Neuronal stem cell (in vitro differentiated cells): ENCODE measurements around the gene SLC46A3.

ENCODE experiments used
- DNase-seq: peaks from one replicate; pipeline ENCODE4 v3.0.0-alpha.2; 2013; ENCODE audit warnings: low spot score
- H2AFZ ChIP-seq: one replicate; pipeline ENCODE4 v1.6.1; 2013; ENCODE audit warnings: mild to moderate bottlenecking, low read length, inconsistent platforms
- H2AK5ac ChIP-seq: 2 replicates; pipeline ENCODE4 v1.6.1; 2013; ENCODE audit warnings: low read depth, mild to moderate bottlenecking, inconsistent platforms, low read length, moderate library complexity, mixed read lengths
- H2BK120ac ChIP-seq: 2 replicates; pipeline ENCODE4 v1.6.1; 2013; ENCODE audit warnings: low read depth, mild to moderate bottlenecking, inconsistent platforms, low read length, moderate library complexity, mixed read lengths
- H2BK12ac ChIP-seq: one replicate; pipeline ENCODE4 v1.6.1; 2013; ENCODE audit warnings: low read length, inconsistent platforms
- H2BK15ac ChIP-seq: 2 replicates; pipeline ENCODE4 v1.6.1; 2013; ENCODE audit warnings: mild to moderate bottlenecking, low read length, inconsistent platforms, mixed read lengths
- H2BK5ac ChIP-seq: one replicate; pipeline ENCODE4 v1.6.1; 2013; ENCODE audit warnings: inconsistent platforms, mild to moderate bottlenecking, low read length, moderate library complexity
- H3K14ac ChIP-seq: one replicate; pipeline ENCODE4 v1.6.1; 2013; ENCODE audit warnings: low read length, inconsistent platforms
- H3K18ac ChIP-seq: 2 replicates; pipeline ENCODE4 v1.6.1; 2013; ENCODE audit warnings: low read length, inconsistent platforms
- H3K23ac ChIP-seq: 2 replicates; pipeline ENCODE4 v1.6.1; 2013; ENCODE audit warnings: low read depth, mild to moderate bottlenecking, mixed read lengths, low read length, inconsistent platforms; ENCODE audit not compliant: poor library complexity
- H3K27ac ChIP-seq: replicated peaks from 3 replicates; pipeline ENCODE4 v1.5.1; 2013; ENCODE audit warnings: low read length, inconsistent platforms
- H3K27me3 ChIP-seq, 3 experiments: 2 replicates each; pipeline ENCODE4 v1.6.1; 2013; ENCODE audit warnings: low read length in 3 of 3, mild to moderate bottlenecking in 2 of 3, inconsistent platforms in 1 of 3, low read depth in 1 of 3, mixed read lengths in 1 of 3, moderate library complexity in 1 of 3; ENCODE audit not compliant: control insufficient read depth in 3 of 3, insufficient read depth in 3 of 3
- H3K36me3 ChIP-seq, 2 donors: replicated peaks in 1 of 2; 2 replicates each; pipeline ENCODE4 v1.6.1; 2013; ENCODE audit warnings: low read length in 2 of 2; ENCODE audit not compliant: control insufficient read depth in 2 of 2, insufficient read depth in 2 of 2
- H3K4ac ChIP-seq: 2 replicates; pipeline ENCODE4 v1.6.1; 2013; ENCODE audit warnings: inconsistent platforms, mild to moderate bottlenecking, low read length, moderate library complexity
- H3K4me1 ChIP-seq, 2 donors: 1 replicate in 1 of 2; 2 replicates in 1 of 2; pipeline ENCODE4 v1.6.1; 2013; ENCODE audit warnings: low read length in 2 of 2, low read depth in 1 of 2; ENCODE audit not compliant: control insufficient read depth in 2 of 2, insufficient read depth in 1 of 2
- H3K4me2 ChIP-seq: one replicate; pipeline ENCODE4 v1.6.1; 2013; ENCODE audit warnings: mild to moderate bottlenecking, low read length, inconsistent platforms; ENCODE audit not compliant: insufficient read depth, poor library complexity, severe bottlenecking
- H3K4me3 ChIP-seq, 2 donors: 2 replicates each; pipeline ENCODE4 v1.5.1; 2013; ENCODE audit warnings: low read length in 2 of 2, mild to moderate bottlenecking in 2 of 2, inconsistent platforms in 1 of 2, moderate library complexity in 1 of 2
- H3K79me1 ChIP-seq: one replicate; pipeline ENCODE4 v1.6.1; 2013; ENCODE audit warnings: low read depth, mild to moderate bottlenecking, inconsistent platforms, low read length, moderate library complexity
- H3K9ac ChIP-seq: one replicate; pipeline ENCODE4 v1.6.1; 2013; ENCODE audit warnings: mild to moderate bottlenecking, low read depth, low read length, inconsistent platforms; ENCODE audit not compliant: poor library complexity
- H3K9me3 ChIP-seq, 2 donors: replicated peaks in 1 of 2; 2 replicates each; pipeline versions ENCODE3 to v1.6.1; 2013; ENCODE audit warnings: low read length in 2 of 2, mild to moderate bottlenecking in 2 of 2, inconsistent platforms in 1 of 2, low read depth in 1 of 2, mixed read lengths in 1 of 2, moderate library complexity in 1 of 2; ENCODE audit not compliant: control insufficient read depth in 2 of 2, insufficient read depth in 1 of 2
- H4K8ac ChIP-seq: one replicate; pipeline ENCODE4 v1.6.1; 2013; ENCODE audit warnings: low read depth, mild to moderate bottlenecking, inconsistent platforms, low read length, moderate library complexity
- H4K91ac ChIP-seq: one replicate; pipeline ENCODE4 v1.6.1; 2013; ENCODE audit warnings: low read length, low read depth, mild to moderate bottlenecking, inconsistent platforms; ENCODE audit not compliant: poor library complexity
- WGBS, 2 donors: extraction: QIAGEN DNeasy Blood & Tissue Kit; methylation state at CpG; one replicate each; pipeline ENCODE4 v1.1.7; 2013; ENCODE audit warnings: missing lambda C conversion rate in 2 of 2, mixed read lengths in 1 of 2; ENCODE audit not compliant: insufficient read length in 2 of 2, insufficient replicate concordance in 1 of 2; ENCODE audit errors: extremely low coverage in 2 of 2; 5-methylcytosine and 5-hydroxymethylcytosine counted together

The SLC46A3 gene

DNA sequence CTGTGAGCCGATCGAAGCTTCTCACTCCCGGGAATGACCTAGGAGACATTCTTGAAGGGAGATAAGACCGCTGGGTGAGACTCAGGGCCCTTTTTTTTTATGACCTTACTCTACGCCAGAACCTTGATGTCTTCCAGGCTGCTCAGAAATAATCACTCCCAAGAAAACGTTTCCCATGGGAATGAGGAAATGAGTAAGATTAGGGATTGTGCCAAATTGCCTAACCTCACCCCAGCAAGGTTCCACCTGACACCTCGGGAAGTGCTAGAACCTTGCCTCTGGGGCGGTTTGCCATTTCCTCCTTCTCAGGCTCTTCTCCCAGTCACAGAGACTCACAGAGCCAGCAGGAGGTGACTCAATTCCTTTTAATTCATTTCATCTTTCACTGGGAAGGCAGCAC is 2.3 kb downstream of the SLC46A3 start:
- H3K14ac ChIP-seq: no peak overlapping the region
- H3K36me3 ChIP-seq: no peaks in the 10 kb centered on the region
- H3K27ac ChIP-seq: no peak overlapping the region
- H3K4ac ChIP-seq: no peak overlapping the region
- H3K4me2 ChIP-seq: no peak overlapping the region
- no peak overlapping the region for H3K9ac ChIP-seq
- no peak overlapping the region for H4K91ac ChIP-seq
- H3K18ac ChIP-seq: no peak overlapping the region
- H2BK15ac ChIP-seq: no peak overlapping the region
- no peak overlapping the region for H3K4me3 ChIP-seq
- no peak overlapping the region for H2AK5ac ChIP-seq
- H3K9me3 ChIP-seq: no peaks in the 10 kb centered on the region
- H3K4me1 ChIP-seq: peaks cover 0 to 1% of the 10 kb centered on the region in 2 donors
- no peak overlapping the region for H3K23ac ChIP-seq
- H3K79me1 ChIP-seq: no peaks in the 10 kb centered on the region
- no peak overlapping the region for H4K8ac ChIP-seq
- DNase-seq: no peak
- no peak overlapping the region for H2BK120ac ChIP-seq
- no peak overlapping the region for H2BK12ac ChIP-seq
- H2AFZ ChIP-seq: no peak overlapping the region
- H2BK5ac ChIP-seq: no peak overlapping the region
- peaks cover 0 to 43% (median 19%) of the 10 kb centered on the region in 3 experiments for H3K27me3 ChIP-seq
- no CpG with 5 or more reads among the region's 8 CpGs for WGBS, 2 donors

DNA sequence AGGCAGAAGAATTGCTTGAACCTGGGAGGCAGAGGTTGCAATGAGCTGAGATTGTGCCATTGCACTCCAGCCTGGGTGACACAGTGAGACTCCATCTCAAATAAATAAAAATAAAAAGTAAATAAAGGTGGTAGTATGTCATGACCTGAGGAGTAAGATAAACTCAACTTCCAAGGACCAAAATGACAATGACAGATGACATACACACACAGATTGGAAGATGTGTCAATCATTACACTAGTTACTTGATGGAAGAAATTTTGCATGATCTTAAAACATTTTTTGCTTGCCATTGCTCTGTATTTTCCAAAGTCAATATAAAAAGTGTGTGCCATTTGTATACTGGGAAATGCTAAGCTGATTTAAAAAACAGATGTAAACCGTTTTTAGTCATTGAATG is 4.1 kb downstream of the SLC46A3 start:
- Histone ChIP-seq H2BK120ac (no peak overlapping the region), H3K79me1 (no peaks in the 10 kb centered on the region), H3K14ac (no peak overlapping the region), H3K4ac (no peak overlapping the region), H3K4me2 (no peak overlapping the region), H3K23ac (no peak overlapping the region), H3K36me3 (no peaks in the 10 kb centered on the region), H3K27me3 (peaks cover 0 to 41% (median 19%) of the 10 kb centered on the region in 3 experiments), H4K8ac (no peak overlapping the region), H3K9me3 (no peaks in the 10 kb centered on the region), H2BK15ac (no peak overlapping the region), H2AK5ac (no peak overlapping the region), H3K9ac (no peak overlapping the region), H4K91ac (no peak overlapping the region), H3K4me3 (no peak overlapping the region), H3K4me1 (peaks cover 0 to 1% of the 10 kb centered on the region in 2 donors), H2AFZ (no peak overlapping the region), H3K27ac (no peak overlapping the region), H2BK5ac (no peak overlapping the region), H3K18ac (no peak overlapping the region), H2BK12ac (no peak overlapping the region)
- no peak for DNase-seq
- WGBS, 2 donors: no CpG with 5 or more reads among the region's 1 CpG

DNA sequence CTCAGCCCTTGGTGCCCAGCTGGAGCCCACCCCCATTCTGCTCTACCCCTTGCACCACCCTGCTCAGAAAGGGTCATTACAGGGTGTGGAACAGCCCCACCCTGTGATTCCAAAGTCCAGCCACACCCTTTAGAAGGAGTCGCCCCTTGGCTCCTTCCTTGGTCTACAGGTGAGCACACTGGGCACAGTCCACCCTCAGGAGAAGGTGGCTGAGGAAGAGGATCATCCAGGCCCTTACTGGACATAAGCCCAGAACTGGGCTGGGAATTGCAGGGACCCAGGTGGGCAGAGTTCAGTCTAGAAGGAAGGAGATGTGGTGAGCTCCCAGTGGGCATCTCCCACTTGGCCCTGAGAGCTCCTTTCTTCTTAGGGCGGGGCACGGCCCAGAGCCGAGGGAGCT is 8.6 kb downstream of the SLC46A3 start:
- Histone ChIP-seq H3K14ac (no peak overlapping the region), H3K4me2 (no peak overlapping the region), H4K91ac (no peak overlapping the region), H2BK5ac (no peak overlapping the region), H2AK5ac (no peak overlapping the region), H3K79me1 (no peaks in the 10 kb centered on the region), H2BK12ac (no peak overlapping the region), H2BK15ac (no peak overlapping the region), H3K27ac (no peak overlapping the region), H3K9ac (no peak overlapping the region), H3K23ac (no peak overlapping the region), H3K9me3 (no peaks in the 10 kb centered on the region), H2BK120ac (no peak overlapping the region), H3K4me1 (no peaks in the 10 kb centered on the region), H3K27me3 (peaks cover 0 to 11% (median 0%) of the 10 kb centered on the region in 3 experiments), H3K4ac (no peak overlapping the region), H3K18ac (no peak overlapping the region), H3K4me3 (no peak overlapping the region), H3K36me3 (no peaks in the 10 kb centered on the region), H2AFZ (no peak overlapping the region), H4K8ac (no peak overlapping the region)
- no CpG with 5 or more reads among the region's 4 CpGs for WGBS, 2 donors
- no peak for DNase-seq

DNA sequence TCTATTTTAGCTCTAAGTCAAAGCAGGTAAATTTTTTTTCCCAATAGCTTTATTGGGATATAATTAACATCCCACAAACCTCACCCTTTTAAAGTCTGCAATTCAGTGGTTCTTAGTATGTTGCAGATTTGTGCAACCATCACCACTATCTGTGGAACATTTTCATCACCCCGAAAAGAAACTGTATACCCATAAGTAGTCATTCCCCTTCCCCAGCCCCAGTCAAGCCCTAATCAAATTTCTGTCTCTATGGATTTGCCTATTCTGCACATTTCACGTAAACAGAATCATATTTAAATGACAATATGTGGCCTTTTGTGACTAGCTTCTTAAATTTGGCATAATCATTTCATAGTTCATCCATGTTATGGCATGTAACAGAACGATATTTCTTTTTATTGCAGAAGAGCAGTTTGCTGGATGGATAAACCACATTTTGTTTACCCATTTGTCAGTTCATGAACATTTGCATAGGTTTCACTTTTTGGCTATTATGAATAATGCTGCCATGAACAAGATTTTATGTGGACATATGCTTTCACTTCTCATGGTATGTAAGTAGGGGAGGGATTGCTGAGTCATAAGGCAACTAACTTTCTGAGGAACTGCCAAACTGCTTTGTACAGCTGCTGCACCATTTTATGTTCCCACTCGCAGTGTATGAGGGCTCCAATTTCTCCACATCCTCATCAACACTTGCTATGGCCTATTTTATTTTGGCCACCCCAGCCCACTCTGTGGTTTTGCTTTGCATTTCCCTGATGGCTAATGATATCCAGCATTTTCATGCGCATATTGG is 10.9 kb downstream of the SLC46A3 start:
- Histone ChIP-seq H2BK12ac (no peak overlapping the region), H3K4me2 (no peak overlapping the region), H4K8ac (no peak overlapping the region), H3K9me3 (no peaks in the 10 kb centered on the region), H2AK5ac (no peak overlapping the region), H2BK5ac (no peak overlapping the region), H3K4me1 (no peaks in the 10 kb centered on the region), H2AFZ (no peak overlapping the region), H3K14ac (no peak overlapping the region), H3K36me3 (no peaks in the 10 kb centered on the region), H3K9ac (no peak overlapping the region), H3K23ac (no peak overlapping the region), H3K79me1 (no peaks in the 10 kb centered on the region), H2BK15ac (no peak overlapping the region), H3K18ac (no peak overlapping the region), H3K27ac (no peak overlapping the region), H4K91ac (no peak overlapping the region), H3K27me3 (peaks cover 0 to 8% (median 0%) of the 10 kb centered on the region in 3 experiments), H3K4ac (no peak overlapping the region), H2BK120ac (no peak overlapping the region), H3K4me3 (no peak overlapping the region)
- no CpG with 5 or more reads among the region's 5 CpGs for WGBS, 2 donors
- DNase-seq: no peak
